Activated CD4-positive, alpha-beta memory T cell treated with anti-CD3 and anti-CD28 coated beads for 36 hours (primary cell): ENCODE results near the gene ACER1. TPM values are rescaled to one million over a fixed set of nuclear protein-coding genes. Genes with fewer than 3 reads are reported as not detected.
A peak's percentile ranks its signal among the peaks of the same experiment; 100 is the strongest.

ENCODE experiments used
- CTCF ChIA-PET: fragments of 350-600 bp; sonication (Branson Sonifier 250); formaldehyde crosslinking; loops from one replicate; lab custom pipeline; 2021; ENCODE audit warnings: antibody characterized with exemption, inconsistent platforms; lab: Charles Lee
- POLR2A ChIA-PET: fragments of 350-600 bp; sonication (Branson Sonifier 250); formaldehyde crosslinking; loops from one replicate; lab custom pipeline; 2021; ENCODE audit warnings: antibody characterized with exemption; lab: Charles Lee
- DNase-seq: peaks from one replicate; pipeline ENCODE4 v3.0.0-alpha.2; 2020
- H3K27ac Mint-ChIP-seq: one replicate; pipeline ENCODE4 v1.8.0; 2021; ENCODE audit warnings: mixed read lengths
- H3K27me3 Mint-ChIP-seq: one replicate; pipeline ENCODE4 v1.8.0; 2021; ENCODE audit warnings: mixed read lengths
- H3K36me3 Mint-ChIP-seq: one replicate; pipeline ENCODE4 v1.8.0; 2021; ENCODE audit warnings: mixed read lengths
- H3K4me1 Mint-ChIP-seq: one replicate; pipeline ENCODE4 v1.8.0; 2021; ENCODE audit warnings: low read depth, mixed read lengths
- H3K4me3 Mint-ChIP-seq: one replicate; pipeline ENCODE4 v1.8.0; 2021; ENCODE audit warnings: mild to moderate bottlenecking, mixed read lengths
- H3K9me3 Mint-ChIP-seq: one replicate; pipeline ENCODE4 v1.8.0; 2021; ENCODE audit warnings: mixed read lengths
- intact Hi-C: fragments of 100-400 bp; cut with micrococcal nuclease; formaldehyde crosslinking; loops from one replicate; pipeline ENCODE4 v1.15.1; 2023
- total RNA-seq, 2 experiments: library from RNA; stranded (reverse); gene quantifications; one replicate each; pipeline ENCODE4 v1.2.3, GENCODE V29; 2021

The ACER1 gene
- total RNA-seq, 2 experiments from 2014 or later: 0.14 TPM; not detected in 1

DNA sequence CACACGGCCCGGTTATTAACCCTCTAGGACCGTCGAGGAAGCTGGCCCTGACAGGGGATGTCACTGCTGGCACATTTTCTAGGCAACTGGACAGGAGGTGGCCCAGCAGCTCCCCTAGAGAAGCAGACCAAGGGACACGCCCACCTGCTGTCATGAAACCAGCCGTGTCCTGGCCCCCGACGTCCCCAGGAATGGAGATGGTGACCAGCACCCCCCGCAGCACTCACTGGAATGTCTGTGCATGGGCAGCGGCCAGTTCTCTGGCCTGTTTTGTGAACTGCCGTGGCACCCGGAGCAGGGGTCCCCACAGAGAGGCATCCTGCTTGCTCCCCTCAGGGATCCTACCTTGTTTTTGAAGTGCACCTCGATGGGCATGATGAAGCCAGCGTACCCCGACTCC, 71.5 kb downstream of the ACER1 start:
- intact Hi-C loops: no loop called here
- CTCF ChIA-PET: interaction anchor here (1.7 kb wide), 1 partner anchor 44 kb away, joined by 5 read pairs; no protein-coding TSS in a partner anchor
- H3K36me3 Mint-ChIP-seq: peaks cover 31% of the 10 kb centered on the region
- no peaks in the 10 kb centered on the region for H3K9me3 Mint-ChIP-seq
- H3K4me1 Mint-ChIP-seq: peaks cover 1% of the 10 kb centered on the region
- H3K27ac Mint-ChIP-seq: no peak overlapping the region
- POLR2A ChIA-PET: no interaction called here
- H3K27me3 Mint-ChIP-seq: no peaks in the 10 kb centered on the region
- H3K4me3 Mint-ChIP-seq: no peak overlapping the region
- no peak for DNase-seq

- H3K36me3 Mint-ChIP-seq: peaks cover 31% of the 10 kb centered on the region
- H3K27me3 Mint-ChIP-seq: no peaks in the 10 kb centered on the region
- no peak overlapping the region for H3K27ac Mint-ChIP-seq
- no peaks in the 10 kb centered on the region for H3K9me3 Mint-ChIP-seq
- intact Hi-C loops: no loop called here
- H3K4me1 Mint-ChIP-seq: peaks cover 4% of the 10 kb centered on the region
- ChIA-PET POLR2A (no interaction called here), CTCF (interaction anchor here (1.7 kb wide), 1 partner anchor 43 kb away, joined by 5 read pairs; no protein-coding TSS in a partner anchor)
- peak; percentile 37 for DNase-seq
- H3K4me3 Mint-ChIP-seq: no peak overlapping the region
Observed at GRCh38 chr19:6260912-6261650, 72.3 kb downstream of the ACER1 start.

DNA sequence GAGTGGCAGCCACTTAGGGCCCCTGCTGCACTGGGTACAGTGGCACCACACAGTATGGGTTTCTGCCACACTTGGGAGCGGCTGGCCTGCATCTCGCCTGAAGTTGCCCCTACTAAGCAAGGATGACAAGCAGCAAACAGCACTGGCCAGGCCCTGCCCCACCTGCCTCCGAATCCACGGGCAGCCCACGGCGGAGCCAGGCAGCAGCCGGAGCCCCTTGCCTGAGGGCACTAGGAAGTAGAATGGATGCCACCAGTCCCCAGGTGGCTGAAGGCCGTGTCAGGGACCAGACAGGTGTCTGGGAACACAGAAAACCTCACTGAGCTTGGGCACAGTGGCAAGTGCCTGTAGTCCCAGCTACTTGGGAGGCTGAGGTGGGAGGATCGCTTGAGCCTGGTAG, 73.0 kb downstream of the ACER1 start:
- no peak overlapping the region for H3K27ac Mint-ChIP-seq
- no peaks in the 10 kb centered on the region for H3K27me3 Mint-ChIP-seq
- no peak overlapping the region for H3K4me3 Mint-ChIP-seq
- no peak for DNase-seq
- CTCF ChIA-PET: interaction anchor here (1.4 to 1.7 kb wide), 2 partner anchors 42 kb away, joined by 5 to 6 read pairs; no protein-coding TSS in a partner anchor
- H3K9me3 Mint-ChIP-seq: no peaks in the 10 kb centered on the region
- H3K4me1 Mint-ChIP-seq: peaks cover 4% of the 10 kb centered on the region
- intact Hi-C loops: no loop called here
- POLR2A ChIA-PET: no interaction called here
- peaks cover 31% of the 10 kb centered on the region for H3K36me3 Mint-ChIP-seq

GRCh38 chr19:6259312-6259861, 74.0 kb downstream of the ACER1 start:
- no peaks in the 10 kb centered on the region for H3K27me3 Mint-ChIP-seq
- H3K9me3 Mint-ChIP-seq: no peaks in the 10 kb centered on the region
- H3K36me3 Mint-ChIP-seq: peaks cover 31% of the 10 kb centered on the region
- CTCF ChIA-PET: interaction anchor here (1.4 kb wide), 1 partner anchor 41 kb away, joined by 6 read pairs; no protein-coding TSS in a partner anchor
- POLR2A ChIA-PET: no interaction called here
- no peak overlapping the region for H3K4me3 Mint-ChIP-seq
- no peak overlapping the region for H3K27ac Mint-ChIP-seq
- intact Hi-C loops: no loop called here
- H3K4me1 Mint-ChIP-seq: peaks cover 4% of the 10 kb centered on the region
- DNase-seq: no peak

DNA sequence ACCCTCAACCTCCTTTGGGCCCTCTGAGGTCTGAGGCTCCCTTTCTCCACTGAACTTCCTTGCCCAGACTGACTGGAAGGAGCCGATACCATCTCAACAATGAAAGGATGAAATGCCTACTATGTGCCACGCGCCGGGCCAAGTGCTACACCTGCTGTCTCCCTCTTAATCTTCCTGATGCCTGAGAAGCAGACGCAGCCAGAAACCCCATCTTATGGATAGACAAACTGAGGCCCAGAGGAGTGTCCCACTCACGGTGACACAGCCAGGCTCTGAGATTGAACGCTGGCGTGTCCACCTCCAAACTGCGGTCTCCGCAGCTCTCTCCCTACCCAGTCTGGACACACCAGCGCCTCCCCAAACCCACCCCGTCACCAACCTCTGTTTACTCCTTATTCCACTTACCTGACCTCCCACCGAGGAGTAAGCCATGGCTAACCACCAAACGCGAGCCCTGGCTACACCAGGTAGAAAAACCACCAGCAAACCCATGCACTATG, 74.5 kb downstream of the ACER1 start:
- ChIA-PET CTCF (interaction anchor here (1.1 to 1.4 kb wide), 2 partner anchors 40 to 41 kb away, joined by 3 to 6 read pairs; no protein-coding TSS in a partner anchor), POLR2A (no interaction called here)
- intact Hi-C loops: no loop called here
- no peaks in the 10 kb centered on the region for H3K9me3 Mint-ChIP-seq
- H3K27me3 Mint-ChIP-seq: no peaks in the 10 kb centered on the region
- peaks cover 32% of the 10 kb centered on the region for H3K36me3 Mint-ChIP-seq
- DNase-seq: no peak
- H3K27ac Mint-ChIP-seq: no peak overlapping the region
- H3K4me3 Mint-ChIP-seq: no peak overlapping the region
- H3K4me1 Mint-ChIP-seq: peaks cover 4% of the 10 kb centered on the region

Other genes with a start within 250 kb of the ACER1 start
- gene RFX2, start 223.1 kb downstream of the ACER1 start, total RNA-seq: 1 to 10 TPM; 6.5 to 7.9 TPM
- gene ACSBG2, start 197.9 kb downstream of the ACER1 start, total RNA-seq: not detected
- gene MLLT1, start 53.6 kb downstream of the ACER1 start, total RNA-seq: 10 to 100 TPM; 35.7 to 37.9 TPM
- 100 to 1,000 TPM; 171 to 177 TPM for gene CLPP, start 27.9 kb upstream of the ACER1 start, total RNA-seq
- 10 to 100 TPM; 57.6 to 58.5 TPM for gene ALKBH7, start 39.2 kb upstream of the ACER1 start, total RNA-seq
- 1 to 10 TPM; 1.6 to 2.0 TPM for gene PSPN, start 42.3 kb upstream of the ACER1 start, total RNA-seq
- gene GTF2F1, start 59.6 kb upstream of the ACER1 start, total RNA-seq: 10 to 100 TPM; 67.0 to 70.9 TPM
- gene KHSRP, start 91.2 kb upstream of the ACER1 start, total RNA-seq: 100 to 1,000 TPM; 296 to 305 TPM
- not detected for gene SLC25A41, start 100.2 kb upstream of the ACER1 start, total RNA-seq
- gene SLC25A23, start 126.2 kb upstream of the ACER1 start, total RNA-seq: 10 to 100 TPM; 28.6 to 29.6 TPM
- 1 to 10 TPM; 1.6 to 2.4 TPM for gene CRB3, start 130.7 kb upstream of the ACER1 start, total RNA-seq
- 10 to 100 TPM; 62.1 to 69.3 TPM for gene DENND1C, start 148.2 kb upstream of the ACER1 start, total RNA-seq
- gene TUBB4A, start 168.7 kb upstream of the ACER1 start, total RNA-seq: 10 to 100 TPM in 1 of 2 experiments, 1 to 10 TPM in 1; 8.3 to 11.2 TPM
- gene TNFSF9, start 197.4 kb upstream of the ACER1 start, total RNA-seq: 1 to 10 TPM; 1.2 to 1.4 TPM